Thyroid gland (tissue), 4 donors: ENCODE measurements around the gene EYS. TPM values are rescaled to one million over a fixed set of nuclear protein-coding genes. Genes with fewer than 3 reads are reported as not detected.

Source experiments
- DNase-seq, 2 donors: peaks; one replicate each; pipeline ENCODE4 v3.0.0-alpha.2; 2019
- H3K27ac ChIP-seq, 3 donors: fragments of 200-600 bp; sonication (generic); 1 replicate in 2 of 3; 2 replicates in 1 of 3; pipeline ENCODE4 v1.5.1; 2016 to 2019; ENCODE audit warnings: mild to moderate bottlenecking in 1 of 3, moderate library complexity in 1 of 3
- H3K27me3 ChIP-seq: fragments of 200-600 bp; sonication (generic); one replicate; pipeline ENCODE4 v1.5.1; 2019
- H3K36me3 ChIP-seq, 2 donors: fragments of 200-600 bp; sonication (generic); one replicate each; pipeline ENCODE4 v1.5.1; 2016 to 2019
- H3K4me1 ChIP-seq, 2 donors: fragments of 200-600 bp; sonication (generic); one replicate each; pipeline ENCODE4 v1.5.1; 2017 to 2019
- H3K4me3 ChIP-seq, 3 donors: fragments of 200-600 bp; sonication (generic); replicated peaks in 1 of 3; 1 replicate in 2 of 3; 2 replicates in 1 of 3; pipeline ENCODE4 v1.5.1; 2016; ENCODE audit warnings: mild to moderate bottlenecking in 1 of 3
- H3K9me3 ChIP-seq: fragments of 200-600 bp; sonication (generic); one replicate; pipeline ENCODE4 v1.5.1; 2017
- POLR2A ChIP-seq, 2 donors: fragments of 450-650 bp; IDR thresholded peaks; one replicate each; pipeline ENCODE4 v1.6.1; 2017; ENCODE audit warnings: antibody characterized with exemption in 2 of 2, mild to moderate bottlenecking in 2 of 2, moderate library complexity in 1 of 2
- WGBS, 2 donors: methylation state at CpG; one replicate each; pipeline ENCODE4 v1.1.5; 2017; 5-methylcytosine and 5-hydroxymethylcytosine counted together
- intact Hi-C: fragments of 100-400 bp; cut with DNase I; formaldehyde crosslinking; loops from one replicate; pipeline ENCODE4 v1.15.1; 2023
- total RNA-seq, 4 donors: library from RNA; depleted of rRNA; stranded (reverse); fragments of >200 nt; gene quantifications; one replicate each; pipeline ENCODE4 v1.2.3, GENCODE V29; 2016
- TF ChIP-seq, protein P1 (sequence below), 6 experiments: fragments of 200-600 bp in 3 of 6; fragments of 450-650 bp in 3 of 6; sonication (generic) in 3 of 6; IDR thresholded peaks; one replicate each; pipeline ENCODE4 v1.5.1; 2016 to 2019; ENCODE audit warnings: antibody characterized with exemption in 6 of 6, mild to moderate bottlenecking in 2 of 6, inconsistent platforms in 1 of 6, moderate library complexity in 1 of 6

Gene EYS
- total RNA-seq, 4 donors from 2014 or later: not detected

DNA sequence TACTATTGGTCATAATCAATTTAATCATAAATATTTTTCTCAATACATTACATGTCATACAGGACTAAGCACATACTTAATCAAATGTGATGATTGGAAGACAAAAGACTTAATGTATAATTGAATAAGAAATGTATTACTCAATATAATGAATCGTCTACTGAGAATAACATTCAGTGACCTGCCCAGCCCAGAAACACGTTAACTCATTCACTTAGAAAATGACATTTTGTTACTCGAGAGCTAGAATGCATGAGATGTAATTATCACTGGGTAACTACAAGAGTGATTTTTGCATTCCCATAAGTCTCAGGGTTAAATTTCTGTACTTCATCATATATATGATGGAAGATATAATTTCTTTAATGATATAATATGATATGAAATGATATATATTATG lies 444.8 kb downstream of the EYS start:
- no peak for DNase-seq
- TF ChIP-seq, protein P1, sequence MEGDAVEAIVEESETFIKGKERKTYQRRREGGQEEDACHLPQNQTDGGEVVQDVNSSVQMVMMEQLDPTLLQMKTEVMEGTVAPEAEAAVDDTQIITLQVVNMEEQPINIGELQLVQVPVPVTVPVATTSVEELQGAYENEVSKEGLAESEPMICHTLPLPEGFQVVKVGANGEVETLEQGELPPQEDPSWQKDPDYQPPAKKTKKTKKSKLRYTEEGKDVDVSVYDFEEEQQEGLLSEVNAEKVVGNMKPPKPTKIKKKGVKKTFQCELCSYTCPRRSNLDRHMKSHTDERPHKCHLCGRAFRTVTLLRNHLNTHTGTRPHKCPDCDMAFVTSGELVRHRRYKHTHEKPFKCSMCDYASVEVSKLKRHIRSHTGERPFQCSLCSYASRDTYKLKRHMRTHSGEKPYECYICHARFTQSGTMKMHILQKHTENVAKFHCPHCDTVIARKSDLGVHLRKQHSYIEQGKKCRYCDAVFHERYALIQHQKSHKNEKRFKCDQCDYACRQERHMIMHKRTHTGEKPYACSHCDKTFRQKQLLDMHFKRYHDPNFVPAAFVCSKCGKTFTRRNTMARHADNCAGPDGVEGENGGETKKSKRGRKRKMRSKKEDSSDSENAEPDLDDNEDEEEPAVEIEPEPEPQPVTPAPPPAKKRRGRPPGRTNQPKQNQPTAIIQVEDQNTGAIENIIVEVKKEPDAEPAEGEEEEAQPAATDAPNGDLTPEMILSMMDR (IDR thresholded peaks at IDR 0.05): no peak
- TF ChIP-seq POLR2A (IDR thresholded peaks at IDR 0.05): no peak
- no peak overlapping the region for H3K27ac ChIP-seq
- intact Hi-C loops: no loop called here
- no peaks in the 10 kb centered on the region for H3K9me3 ChIP-seq
- WGBS, 2 donors: 76 to 80% methylated on average over 3 of the region's 3 CpGs
- no peaks in the 10 kb centered on the region for H3K36me3 ChIP-seq
- no peak overlapping the region for H3K4me3 ChIP-seq
- H3K4me1 ChIP-seq: no peaks in the 10 kb centered on the region
- H3K27me3 ChIP-seq: no peaks in the 10 kb centered on the region

DNA sequence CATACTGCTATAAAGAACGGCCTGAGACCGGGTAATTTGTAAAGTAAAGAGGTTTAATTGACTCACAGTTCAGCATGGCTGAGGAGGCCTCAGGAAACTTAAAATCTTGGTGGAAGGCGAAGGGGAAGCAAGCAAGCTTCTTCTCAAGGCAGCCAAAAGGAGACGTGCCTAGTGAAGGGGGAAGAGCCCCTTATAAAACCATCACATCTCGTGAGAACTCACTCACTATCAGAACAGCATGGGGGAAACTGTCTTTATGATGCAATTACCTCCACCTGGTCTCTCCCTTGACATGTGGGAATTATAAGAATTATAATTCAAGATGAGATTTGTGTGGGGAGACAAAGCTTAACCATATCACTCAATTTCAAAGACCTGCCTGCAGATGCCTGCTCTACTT lies 447.0 kb downstream of the EYS start:
- Histone ChIP-seq H3K27me3 (no peaks in the 10 kb centered on the region), H3K27ac (no peak overlapping the region), H3K4me1 (no peaks in the 10 kb centered on the region), H3K9me3 (no peaks in the 10 kb centered on the region), H3K36me3 (no peaks in the 10 kb centered on the region), H3K4me3 (no peak overlapping the region)
- no peak for TF ChIP-seq POLR2A (IDR thresholded peaks at IDR 0.05)
- TF ChIP-seq, protein P1 (IDR thresholded peaks at IDR 0.05): no peak
- intact Hi-C loops: no loop called here
- no peak for DNase-seq
- WGBS, 2 donors: 78 to 80% methylated on average over 5 of the region's 5 CpGs

DNA sequence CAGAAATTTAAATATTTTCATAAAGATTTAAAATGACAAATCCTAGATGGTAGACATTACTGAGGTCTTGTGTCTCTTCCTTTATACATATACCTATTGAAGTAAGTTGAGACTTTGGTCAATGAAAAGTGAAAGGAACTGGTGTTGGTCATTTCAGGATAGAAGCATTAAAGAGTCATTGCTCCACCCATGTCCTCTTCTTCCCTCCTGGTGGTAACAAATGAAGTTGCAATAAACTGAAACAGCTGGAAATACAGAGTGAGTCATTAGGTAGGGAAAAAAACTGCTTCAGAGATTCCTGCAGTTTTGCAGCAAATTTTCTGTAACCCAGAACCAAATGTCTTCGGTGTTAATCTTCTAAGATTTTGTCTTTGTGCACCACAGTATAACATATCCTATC lies 448.0 kb downstream of the EYS start:
- WGBS, 2 donors: 94% methylated on average over 1 of the region's 1 CpG
- no peak for DNase-seq
- intact Hi-C loops: no loop called here
- TF ChIP-seq, protein P1 (IDR thresholded peaks at IDR 0.05): no peak
- TF ChIP-seq POLR2A (IDR thresholded peaks at IDR 0.05): no peak
- Histone ChIP-seq H3K4me3 (no peak overlapping the region), H3K36me3 (no peaks in the 10 kb centered on the region), H3K4me1 (no peaks in the 10 kb centered on the region), H3K9me3 (no peaks in the 10 kb centered on the region), H3K27ac (no peak overlapping the region), H3K27me3 (no peaks in the 10 kb centered on the region)

DNA sequence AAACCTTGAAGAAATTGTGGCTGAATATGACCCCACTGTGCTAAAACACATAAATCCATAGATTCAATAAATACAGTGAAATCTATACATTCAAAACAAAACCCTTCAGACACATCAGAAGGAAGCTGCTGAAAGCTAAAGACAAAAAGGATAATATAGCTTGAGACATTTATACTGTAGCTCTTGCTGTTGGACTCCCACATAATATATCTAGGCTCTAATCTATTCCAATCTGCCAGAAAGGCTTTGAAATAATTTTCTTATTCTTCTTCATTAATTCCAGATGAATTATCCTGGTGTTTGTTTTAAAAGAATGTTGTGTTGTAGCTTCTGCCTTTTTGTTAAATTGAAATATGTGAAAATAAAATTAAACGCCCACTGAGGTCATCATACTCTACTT lies 454.0 kb downstream of the EYS start:
- WGBS, 2 donors: 85 to 90% methylated on average over 1 of the region's 1 CpG

DNA sequence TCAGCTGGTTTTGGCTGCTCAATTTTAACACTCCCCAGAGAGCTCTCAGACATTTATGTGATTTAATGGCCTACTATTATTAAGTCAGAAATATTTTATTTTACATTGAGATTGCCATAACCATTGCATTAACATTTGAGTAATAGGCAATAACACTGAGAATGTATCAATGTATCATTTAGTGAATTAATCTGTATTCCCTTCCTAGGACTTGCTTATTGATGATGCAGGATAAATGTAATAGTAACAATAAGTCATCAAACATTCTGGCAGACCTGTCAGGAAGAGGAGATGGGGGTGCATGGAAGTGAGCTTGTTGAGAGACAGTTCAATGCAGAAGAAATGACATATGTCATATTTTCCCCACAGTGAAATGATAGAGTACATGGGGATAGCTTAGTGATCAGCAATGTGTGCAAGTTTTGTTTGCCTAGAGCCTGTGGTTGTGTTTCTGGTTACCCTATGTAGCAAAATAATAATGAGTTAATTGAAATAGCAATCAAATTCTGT lies 458.9 kb downstream of the EYS start:
- H3K9me3 ChIP-seq: no peaks in the 10 kb centered on the region
- H3K36me3 ChIP-seq: no peaks in the 10 kb centered on the region
- no peaks in the 10 kb centered on the region for H3K4me1 ChIP-seq
- H3K4me3 ChIP-seq: no peak overlapping the region
- intact Hi-C loops: no loop called here
- H3K27ac ChIP-seq: no peak overlapping the region
- no peak for DNase-seq
- H3K27me3 ChIP-seq: no peaks in the 10 kb centered on the region
- no peak for TF ChIP-seq POLR2A (IDR thresholded peaks at IDR 0.05)
- TF ChIP-seq, protein P1 (IDR thresholded peaks at IDR 0.05): no peak

More for the DNA sequence above, 454.0 kb downstream of the EYS start:
- no peaks in the 10 kb centered on the region for H3K4me1 ChIP-seq
- no peaks in the 10 kb centered on the region for H3K36me3 ChIP-seq
- no peaks in the 10 kb centered on the region for H3K9me3 ChIP-seq
- intact Hi-C loops: no loop called here
- TF ChIP-seq, protein P1 (IDR thresholded peaks at IDR 0.05): no peak
- TF ChIP-seq POLR2A (IDR thresholded peaks at IDR 0.05): no peak
- H3K27ac ChIP-seq: no peak overlapping the region
- no peak for DNase-seq
- H3K27me3 ChIP-seq: no peaks in the 10 kb centered on the region
- no peak overlapping the region for H3K4me3 ChIP-seq
